SH-SY5Y (cell line): Measurements from ENCODE around the gene STX1A.

Experiments used
- GATA2 ChIP-seq: IDR thresholded peaks from 2 replicates; pipeline ENCODE4 v1.6.1; 2011; ENCODE audit warnings: mild to moderate bottlenecking, low read depth, low read length
- GATA3 ChIP-seq: IDR thresholded peaks from 2 replicates; pipeline ENCODE4 v1.6.1; 2011; ENCODE audit warnings: low read depth, mild to moderate bottlenecking, low read length, moderate library complexity

DNA sequence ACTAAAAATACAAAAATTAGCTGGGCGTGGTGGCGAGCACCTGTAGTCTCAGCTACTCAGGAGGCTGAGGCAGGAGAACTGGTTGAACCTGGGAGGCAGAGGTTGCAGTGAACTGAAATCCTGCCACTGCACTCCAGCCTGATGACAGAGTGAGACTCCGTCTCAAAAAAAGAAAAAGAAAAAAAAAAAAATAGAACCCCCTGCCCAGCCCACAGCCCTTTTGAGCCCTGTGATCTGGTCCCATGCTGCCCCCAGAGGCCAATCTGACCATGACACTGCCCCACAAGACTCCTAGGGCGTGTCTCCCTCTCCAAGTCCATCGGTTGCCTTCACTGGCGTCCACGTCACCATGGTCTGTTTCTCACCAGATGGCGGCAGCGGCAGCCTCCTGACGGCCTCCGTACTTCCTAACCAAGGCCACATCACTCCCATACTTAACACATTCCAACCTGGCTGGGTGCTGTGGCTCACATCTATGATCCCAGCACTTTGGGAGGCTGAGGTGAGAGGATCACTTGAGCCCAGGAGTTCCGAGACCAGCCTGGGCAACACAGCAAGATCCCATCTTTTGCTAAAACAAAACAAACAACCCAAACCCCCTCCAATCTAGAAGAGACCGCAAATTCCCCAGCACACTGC is 18.0 kb downstream of the STX1A start:
- TF ChIP-seq GATA3 = no peak
- TF ChIP-seq GATA2 = no peak
